Fibroblast of the aortic adventitia (primary cell): ENCODE results near the gene GLI3. TPM values are rescaled to one million over a fixed set of nuclear protein-coding genes. Genes with fewer than 3 reads are reported as not detected.
A peak's percentile ranks its signal among the peaks of the same experiment; 100 is the strongest.

Experiments
- DNase-seq: peaks from one replicate; pipeline ENCODE4 v3.0.0-alpha.2; 2010; ENCODE audit warnings: low read depth
- H3K4me3 ChIP-seq: 2 replicates; pipeline ENCODE4 v1.5.1; 2011; ENCODE audit warnings: low read depth, mild to moderate bottlenecking, control low read depth, low read length, moderate library complexity
- CTCF ChIP-seq: IDR thresholded peaks from 2 replicates; pipeline ENCODE4 v1.5.1; 2011; ENCODE audit warnings: mild to moderate bottlenecking, low read length, control low read depth, inconsistent platforms; ENCODE audit not compliant: insufficient read depth
- total RNA-seq: library from RNA; depleted of rRNA; stranded (reverse); fragments of >200 nt; gene quantifications from 2 replicates; pipeline ENCODE4 v1.2.3, GENCODE V29; 2012; ENCODE audit warnings: low replicate concordance

GLI3 gene
- total RNA-seq, 1 donor: 7.0 TPM

GRCh38 chr7:42144604-42145003 is 92.4 kb downstream of the GLI3 start:
- H3K4me3 ChIP-seq: no peak overlapping the region
- no peak for TF ChIP-seq CTCF
- peak; percentile 42 for DNase-seq

- DNase-seq: peak; percentile 51
- no peak overlapping the region for H3K4me3 ChIP-seq
- no peak for TF ChIP-seq CTCF
Measured at GRCh38 chr7:42143711-42144600, 93.1 kb downstream of the GLI3 start.

GRCh38 chr7:42142089-42142488 is 94.9 kb downstream of the GLI3 start:
- no peak overlapping the region for H3K4me3 ChIP-seq
- TF ChIP-seq CTCF: no peak
- DNase-seq: no peak

GRCh38 chr7:42139751-42140150 is 97.3 kb downstream of the GLI3 start:
- no peak overlapping the region for H3K4me3 ChIP-seq
- DNase-seq: no peak
- TF ChIP-seq CTCF: no peak

GRCh38 chr7:42138691-42139090 is 98.3 kb downstream of the GLI3 start:
- H3K4me3 ChIP-seq: no peak overlapping the region
- no peak for TF ChIP-seq CTCF
- DNase-seq: no peak

GRCh38 chr7:42137941-42138340 is 99.1 kb downstream of the GLI3 start:
- H3K4me3 ChIP-seq: no peak overlapping the region
- no peak for DNase-seq
- no peak for TF ChIP-seq CTCF
